ENCODE results near the gene UHRF2. TPM values are rescaled to one million over a fixed set of nuclear protein-coding genes. Genes with fewer than 3 reads are reported as not detected.

UHRF2 gene
- total RNA-seq, 1 donor, result 54.0 TPM

DNA sequence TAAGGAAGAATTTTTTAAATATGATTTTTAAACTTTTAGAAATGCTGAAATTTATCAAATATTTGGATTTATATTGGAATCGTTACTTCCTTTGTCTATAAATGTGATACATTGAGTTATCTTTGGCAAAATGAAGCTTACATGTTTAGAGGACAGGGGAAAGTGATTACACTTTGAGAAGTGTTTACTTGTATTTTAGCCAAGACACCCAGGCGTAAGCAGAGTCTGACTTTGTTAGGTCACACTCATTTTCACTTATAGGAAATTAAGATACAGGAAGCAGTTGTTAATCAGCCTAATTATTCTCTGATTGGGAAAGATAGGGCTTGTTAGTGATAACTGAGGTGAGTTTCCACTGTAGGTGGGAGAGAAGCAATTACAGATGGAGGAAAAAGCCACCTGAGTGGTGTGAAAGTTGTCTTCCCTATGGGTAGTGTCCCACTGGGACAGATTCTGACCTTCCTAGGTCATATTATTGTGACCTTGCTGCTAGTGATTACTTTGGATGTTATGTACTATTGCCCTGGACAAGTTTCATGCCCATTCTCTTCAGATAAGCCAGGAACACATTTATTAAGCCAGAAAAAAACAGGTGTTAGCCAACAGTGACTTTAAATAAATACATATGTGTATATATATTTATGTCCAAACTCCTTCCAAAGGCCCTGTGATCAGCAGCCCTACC is 88.7 kb downstream of the UHRF2 start:
- no peak for DNase-seq (ENCODE audit: low read depth)
- TF ChIP-seq CTCF (IDR thresholded peaks at IDR 0.05; ENCODE audit: insufficient read depth, low read depth, low read length), result no peak
- H3K4me3 ChIP-seq (ENCODE audit: low read depth, low read length), result no peak overlapping the region

DNA sequence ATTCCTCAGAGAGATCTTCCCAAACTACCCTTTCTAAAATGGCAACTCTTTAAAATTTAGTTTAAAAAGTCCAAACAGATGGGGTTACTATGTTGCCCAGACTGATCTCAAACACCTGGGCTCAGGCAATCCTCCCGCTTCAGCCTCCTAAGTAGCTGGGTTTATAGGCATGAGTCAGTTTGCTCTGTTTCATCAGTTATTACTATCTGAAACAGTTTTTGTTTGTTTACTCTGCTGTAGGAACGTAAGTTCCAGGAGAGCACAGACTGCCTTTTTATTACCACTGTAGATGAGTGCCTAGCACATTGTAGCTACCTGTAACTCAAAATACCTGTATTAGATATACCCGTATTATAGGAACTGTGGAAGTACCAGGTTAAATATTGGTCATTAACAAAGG is 89.4 kb downstream of the UHRF2 start:
- no peak for TF ChIP-seq CTCF (IDR thresholded peaks at IDR 0.05; ENCODE audit: insufficient read depth, low read depth, low read length)
- DNase-seq (ENCODE audit: low read depth), result peak; percentile 54
- no peak overlapping the region for H3K4me3 ChIP-seq (ENCODE audit: low read depth, low read length)

DNA sequence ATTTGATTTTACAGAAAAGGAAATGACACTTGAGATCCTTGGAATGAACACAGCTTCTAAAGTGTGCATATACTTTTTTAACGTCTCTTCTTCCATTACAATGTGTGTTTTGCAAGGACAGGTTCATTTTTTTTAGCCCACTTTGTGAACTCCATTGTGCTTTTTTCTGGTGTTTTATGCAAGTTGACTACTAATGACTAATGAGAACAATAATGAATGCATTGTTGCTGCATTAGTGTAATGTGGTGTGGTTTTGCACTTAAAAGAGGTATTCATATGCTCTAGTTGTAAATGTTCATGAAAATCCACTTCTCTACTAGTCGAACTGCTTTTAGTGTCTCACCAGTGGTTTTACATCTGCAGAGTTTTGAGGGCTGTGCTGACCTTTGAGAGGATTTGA is 93.6 kb downstream of the UHRF2 start:
- TF ChIP-seq CTCF (IDR thresholded peaks at IDR 0.05; ENCODE audit: insufficient read depth, low read depth, low read length), result no peak
- peak; percentile 10 for DNase-seq (ENCODE audit: low read depth)
- no peak overlapping the region for H3K4me3 ChIP-seq (ENCODE audit: low read depth, low read length)

DNA sequence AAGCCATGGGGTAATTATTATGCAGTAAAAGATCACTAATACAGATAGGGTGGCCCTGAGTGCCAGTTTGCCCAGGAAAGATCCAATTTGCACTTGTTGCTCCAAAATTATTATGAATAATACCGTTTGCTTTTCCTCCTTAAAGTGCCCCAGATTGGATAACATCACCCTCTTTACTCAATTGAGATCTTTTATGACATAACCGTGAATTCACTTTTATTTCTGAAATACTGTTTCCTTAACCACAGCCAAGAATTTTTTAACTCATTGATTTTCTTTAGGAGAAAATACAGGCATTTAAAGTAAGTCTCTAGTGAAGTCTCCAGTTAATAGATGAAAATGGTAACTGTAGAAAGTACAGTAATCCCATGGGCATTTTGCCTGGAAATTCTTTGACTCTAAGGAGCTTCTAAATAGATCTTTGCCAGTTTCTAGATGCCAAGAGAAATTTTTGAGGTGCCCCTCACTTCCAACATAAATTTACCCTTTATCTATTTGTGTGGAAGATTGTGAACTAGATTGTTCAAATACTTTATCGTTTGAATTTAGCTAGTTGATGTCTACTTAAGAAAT is 99.2 kb downstream of the UHRF2 start:
- no peak for DNase-seq (ENCODE audit: low read depth)
- no peak for TF ChIP-seq CTCF (IDR thresholded peaks at IDR 0.05; ENCODE audit: insufficient read depth, low read depth, low read length)
- no peak overlapping the region for H3K4me3 ChIP-seq (ENCODE audit: low read depth, low read length)

DNA sequence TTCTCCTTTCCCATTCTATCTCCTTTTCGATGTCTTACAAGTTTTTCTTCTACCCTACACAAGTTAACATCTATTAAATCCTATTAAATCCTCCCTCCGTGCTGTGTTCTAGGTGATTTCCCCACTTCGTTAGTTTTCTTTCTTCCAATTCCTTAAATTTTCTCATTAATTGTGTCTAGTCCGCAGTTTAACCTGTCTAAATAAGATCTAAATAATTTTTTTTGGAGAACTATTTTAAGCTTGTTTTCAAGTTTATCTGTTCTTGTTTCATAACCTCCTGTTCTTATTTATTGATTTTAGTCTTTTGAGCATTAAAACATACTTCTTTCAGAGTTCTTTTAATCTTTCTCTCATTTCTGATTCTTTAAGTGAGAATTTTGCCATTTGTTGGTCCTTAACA is 109.3 kb downstream of the UHRF2 start:
- no peak overlapping the region for H3K4me3 ChIP-seq (ENCODE audit: low read depth, low read length)
- TF ChIP-seq CTCF (IDR thresholded peaks at IDR 0.05; ENCODE audit: insufficient read depth, low read depth, low read length), result no peak
- no peak for DNase-seq (ENCODE audit: low read depth)

- peak; percentile 9 for DNase-seq (ENCODE audit: low read depth)
- no peak for TF ChIP-seq CTCF (IDR thresholded peaks at IDR 0.05; ENCODE audit: insufficient read depth, low read depth, low read length)
Measured at GRCh38 chr9:6525326-6526045, 112.5 kb downstream of the UHRF2 start.

More at GRCh38 chr9:6525326-6526045, 112.5 kb downstream of the UHRF2 start:
- no peak overlapping the region for H3K4me3 ChIP-seq (ENCODE audit: low read depth, low read length)

Data from fibroblast of villous mesenchyme (primary cell).